ENCODE data around the gene FOXM1.

DNA sequence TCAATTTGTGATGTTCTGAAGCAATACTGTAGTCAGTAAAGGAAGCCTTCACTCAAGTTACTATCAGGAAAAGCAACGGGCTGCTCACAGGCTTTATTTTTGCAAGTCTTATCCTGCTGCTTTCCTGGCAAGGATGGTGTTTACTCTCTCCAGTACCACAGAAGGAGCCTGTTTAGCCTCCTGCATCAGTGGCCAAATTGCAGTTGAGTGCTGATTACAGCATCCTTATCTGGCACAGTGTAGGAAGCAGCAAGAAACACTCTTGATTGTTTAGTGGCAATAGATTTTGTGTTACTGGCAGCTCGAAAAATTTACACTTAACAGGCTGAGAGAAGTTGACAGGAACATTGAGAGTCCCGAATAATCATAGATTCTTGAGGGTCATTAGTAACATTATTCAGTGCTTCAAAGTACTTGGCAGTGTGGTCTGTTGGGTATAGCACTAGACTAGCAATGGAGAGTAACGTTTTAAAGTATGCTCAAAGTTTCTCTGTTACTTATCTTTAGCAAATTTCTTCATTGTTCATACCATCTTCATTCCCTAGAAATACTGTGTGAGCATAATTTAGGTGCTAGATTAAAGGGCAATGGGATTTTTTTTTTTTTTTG is 25.4 kb upstream of the FOXM1 start:
- TF ChIP-seq, protein P1, sequence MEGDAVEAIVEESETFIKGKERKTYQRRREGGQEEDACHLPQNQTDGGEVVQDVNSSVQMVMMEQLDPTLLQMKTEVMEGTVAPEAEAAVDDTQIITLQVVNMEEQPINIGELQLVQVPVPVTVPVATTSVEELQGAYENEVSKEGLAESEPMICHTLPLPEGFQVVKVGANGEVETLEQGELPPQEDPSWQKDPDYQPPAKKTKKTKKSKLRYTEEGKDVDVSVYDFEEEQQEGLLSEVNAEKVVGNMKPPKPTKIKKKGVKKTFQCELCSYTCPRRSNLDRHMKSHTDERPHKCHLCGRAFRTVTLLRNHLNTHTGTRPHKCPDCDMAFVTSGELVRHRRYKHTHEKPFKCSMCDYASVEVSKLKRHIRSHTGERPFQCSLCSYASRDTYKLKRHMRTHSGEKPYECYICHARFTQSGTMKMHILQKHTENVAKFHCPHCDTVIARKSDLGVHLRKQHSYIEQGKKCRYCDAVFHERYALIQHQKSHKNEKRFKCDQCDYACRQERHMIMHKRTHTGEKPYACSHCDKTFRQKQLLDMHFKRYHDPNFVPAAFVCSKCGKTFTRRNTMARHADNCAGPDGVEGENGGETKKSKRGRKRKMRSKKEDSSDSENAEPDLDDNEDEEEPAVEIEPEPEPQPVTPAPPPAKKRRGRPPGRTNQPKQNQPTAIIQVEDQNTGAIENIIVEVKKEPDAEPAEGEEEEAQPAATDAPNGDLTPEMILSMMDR (IDR thresholded peaks at IDR 0.05) = no peak
- no peak for TF ChIP-seq ZFX (IDR thresholded peaks at IDR 0.05; ENCODE audit: borderline replicate concordance)
